AG09319 (cell line): ENCODE data around the gene SERPINB10.

Experiments
- DNase-seq: peaks from one replicate; pipeline ENCODE4 v3.0.0-alpha.2; 2010; ENCODE audit warnings: low read depth; ENCODE audit errors: extremely low read depth
- CTCF ChIP-seq: IDR thresholded peaks from 2 replicates; pipeline ENCODE4 v1.5.1; 2011; ENCODE audit warnings: low read depth, mild to moderate bottlenecking, inconsistent platforms, low read length, moderate library complexity

Gene SERPINB10

GRCh38 chr18:63962137-63962536 lies 54.4 kb downstream of the SERPINB10 start:
- no peak for TF ChIP-seq CTCF
- no peak for DNase-seq

GRCh38 chr18:63963615-63964256 lies 56.0 kb downstream of the SERPINB10 start:
- peak; percentile 98 for TF ChIP-seq CTCF
- DNase-seq = peak; percentile 47

DNA sequence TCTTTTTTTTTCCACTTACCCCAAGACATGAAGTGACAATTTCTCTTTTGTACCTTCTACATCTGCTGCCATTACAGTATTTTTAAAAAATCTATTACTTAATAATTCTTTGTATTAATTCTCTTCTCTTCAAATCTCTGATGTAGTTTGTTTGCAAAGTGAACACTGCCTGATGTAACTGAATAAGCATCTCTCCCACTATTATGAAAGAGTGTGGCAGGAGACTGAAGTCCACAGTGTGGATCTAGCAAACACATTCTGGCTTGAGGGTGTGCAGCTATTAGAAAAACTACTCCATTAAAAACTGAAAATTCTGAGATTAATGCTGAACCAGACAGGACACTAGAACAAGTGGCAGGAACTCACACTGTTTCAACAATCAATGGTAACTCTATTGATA lies 57.1 kb downstream of the SERPINB10 start:
- no peak for DNase-seq
- no peak for TF ChIP-seq CTCF

- DNase-seq = no peak
Observed at GRCh38 chr18:63965716-63966330, 58.1 kb downstream of the SERPINB10 start.

DNA sequence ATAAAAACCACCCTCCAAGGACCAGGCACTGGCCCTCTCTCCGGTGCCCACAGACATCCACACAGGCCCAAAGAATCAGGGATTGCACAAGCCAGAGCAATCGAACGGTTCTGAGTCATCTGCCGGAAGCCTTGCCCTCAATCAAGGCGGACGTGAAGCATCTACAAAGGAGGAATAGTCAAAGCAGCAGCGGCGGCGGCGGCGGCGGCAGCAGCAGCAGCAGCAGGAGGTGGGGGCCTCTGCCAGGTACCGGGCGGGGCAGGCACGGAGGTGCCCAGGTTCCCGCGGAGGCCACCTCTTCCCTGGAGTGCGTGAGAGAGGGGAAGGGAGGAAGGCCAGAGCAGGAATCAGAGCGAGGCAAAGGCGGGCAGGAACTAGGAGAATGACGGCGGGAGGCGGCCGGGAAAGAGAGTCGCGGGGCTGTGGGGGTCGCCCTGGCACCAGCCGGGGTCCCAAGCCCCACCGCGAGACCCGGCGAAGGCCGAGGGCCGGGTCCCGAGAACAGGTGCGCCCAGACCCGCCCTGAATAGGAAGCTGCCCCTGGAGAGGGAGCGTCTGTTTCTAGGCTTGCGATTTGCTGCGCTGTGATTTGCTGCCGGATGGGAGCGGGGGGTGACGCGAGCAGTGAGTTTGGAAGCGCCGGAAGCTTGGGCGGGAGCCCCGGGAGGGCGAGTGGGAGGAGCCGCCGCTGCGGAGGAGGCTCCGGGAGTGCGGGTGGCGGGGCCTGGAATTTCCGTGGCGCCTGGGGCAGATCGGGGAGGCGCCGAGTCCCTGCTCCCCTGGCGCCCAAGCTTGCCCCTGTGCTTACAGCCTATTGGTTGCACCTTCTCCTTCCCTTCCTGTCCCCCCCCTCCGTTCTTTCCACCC lies 62.4 kb downstream of the SERPINB10 start, which contains the start of gene SERPINB8:
Gene SERPINB8, plus strand, starts transcription at position 140 of the 867 bp plus-strand sequence. CDS start 8,228 bp downstream, outside the sequence.
- no peak for TF ChIP-seq CTCF
- peak; percentile 91 for DNase-seq

More at GRCh38 chr18:63965716-63966330, 58.1 kb downstream of the SERPINB10 start:
- no peak for TF ChIP-seq CTCF

DNA sequence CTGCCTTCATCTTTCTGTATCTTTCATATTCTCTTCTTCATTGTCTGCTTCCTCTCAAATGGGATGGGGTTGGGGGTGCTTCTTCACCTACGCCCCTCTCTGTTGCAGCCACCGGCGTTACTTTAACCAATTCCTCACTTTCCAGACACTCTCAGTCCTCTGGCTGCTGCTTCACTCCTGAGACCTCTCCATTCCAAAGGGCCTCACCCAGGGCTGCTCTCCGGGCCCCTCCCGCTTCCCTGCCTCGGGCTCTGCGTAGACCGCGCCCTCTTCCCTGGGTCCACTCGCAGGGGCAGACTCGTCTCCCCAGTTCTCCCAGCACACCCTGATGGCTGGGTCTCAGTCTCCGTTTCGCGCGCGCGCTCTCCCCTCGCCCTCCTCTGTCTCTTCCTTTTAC lies 63.0 kb downstream of the SERPINB10 start:
- no peak for DNase-seq

More for the DNA sequence above, 63.0 kb downstream of the SERPINB10 start:
- no peak for TF ChIP-seq CTCF
